HG03457 (cell line): ENCODE data around the gene CFHR2.

Source experiments
- ATAC-seq: cut with Tn5 transposase; IDR thresholded peaks from one replicate; pipeline ENCODE4 v1.9.1; 2021; ENCODE audit warnings: moderate number of reproducible peaks; ENCODE audit not compliant: unreplicated experiment

CFHR2 gene

DNA sequence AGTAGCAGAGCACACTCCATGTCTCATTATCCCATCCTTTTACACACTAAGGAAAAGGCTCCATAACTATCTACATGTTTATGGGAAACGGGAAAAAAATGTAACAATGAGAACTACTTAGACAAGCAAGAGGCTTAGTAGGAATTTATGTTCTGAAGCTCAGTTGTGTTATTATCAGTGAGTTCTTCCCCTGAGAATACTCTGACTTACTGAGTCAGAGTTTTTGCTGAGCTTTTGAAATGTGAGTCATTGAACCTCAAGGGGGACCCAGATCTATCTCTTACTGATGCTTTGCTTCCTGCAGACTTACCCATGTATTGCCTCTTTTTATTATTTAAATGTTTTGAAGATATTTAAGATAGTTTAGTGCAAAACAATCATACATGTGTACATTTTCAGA, 53.9 kb downstream of the CFHR2 start:
- no peak for ATAC-seq

DNA sequence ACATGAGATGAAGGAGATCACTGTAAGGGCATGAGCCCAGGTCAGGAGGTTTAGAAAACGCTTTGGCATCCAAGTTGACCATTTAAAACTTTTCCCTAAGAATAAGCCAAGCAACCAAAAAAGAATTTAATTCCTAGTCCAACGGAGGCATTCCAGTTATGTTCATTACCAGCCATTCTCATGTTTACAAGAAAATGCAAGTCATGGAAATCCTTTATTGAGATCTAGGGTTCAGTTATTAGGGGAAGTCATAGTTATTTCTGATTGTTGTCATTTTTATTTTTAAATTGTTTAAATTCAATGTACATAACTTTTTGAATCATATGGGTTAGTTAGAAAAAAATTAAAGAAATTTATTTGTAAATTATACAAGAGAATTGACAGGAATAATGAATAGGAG, 58.3 kb downstream of the CFHR2 start:
- no peak for ATAC-seq

DNA sequence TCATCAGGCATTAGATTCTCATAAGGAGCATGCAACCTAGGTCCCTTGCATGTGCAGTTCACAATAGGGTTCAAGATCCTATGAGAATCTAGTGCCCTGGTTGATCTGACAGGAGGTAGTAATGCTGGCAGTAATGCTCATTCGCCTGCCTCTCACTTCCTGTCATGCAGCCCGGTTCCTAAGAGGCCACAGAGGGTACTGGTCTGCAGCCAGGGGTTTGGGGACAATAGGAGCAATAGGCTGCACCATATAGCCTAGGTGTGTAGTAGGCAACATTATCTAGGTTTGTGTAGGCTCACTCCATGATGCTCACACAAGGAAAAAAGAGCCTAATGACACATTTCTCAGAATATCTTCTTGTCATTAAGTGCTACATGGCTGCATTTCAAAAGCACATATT, 59.6 kb downstream of the CFHR2 start:
- no peak for ATAC-seq

DNA sequence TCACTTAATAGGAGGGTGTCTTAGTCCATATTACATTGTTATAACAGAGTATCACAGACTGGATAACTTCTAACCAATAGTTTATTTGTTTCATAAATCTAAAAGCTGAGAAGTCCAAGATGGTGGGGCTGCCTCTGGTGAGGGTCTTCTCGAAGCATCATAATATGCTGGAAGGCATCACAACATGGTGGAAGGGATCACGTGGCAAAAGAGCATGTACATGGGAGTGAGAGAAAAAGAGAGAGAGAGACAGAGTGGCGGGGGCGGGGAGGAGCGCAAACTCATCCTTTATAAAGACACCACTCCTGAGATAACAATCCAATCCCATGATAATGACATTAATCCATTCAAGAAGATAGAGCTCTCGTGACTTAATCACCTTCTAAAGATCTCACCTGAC, 65.3 kb downstream of the CFHR2 start:
- ATAC-seq, result no peak
